Nephron (organoid): Measurements from ENCODE around the gene PRKG1.

Experiments
- H3K27ac Mint-ChIP-seq, 3 experiments: 2 replicates each; pipeline ENCODE4 v1.8.0; 2020; ENCODE audit warnings: mixed read lengths in 3 of 3, mild to moderate bottlenecking in 2 of 3, moderate library complexity in 1 of 3
- H3K27me3 Mint-ChIP-seq: 2 replicates; pipeline ENCODE4 v1.8.0; 2021; ENCODE audit warnings: low read depth, mild to moderate bottlenecking, moderate library complexity, mixed read lengths
- H3K36me3 Mint-ChIP-seq: 2 replicates; pipeline ENCODE4 v1.8.0; 2020; ENCODE audit warnings: low read depth, mixed read lengths
- H3K4me1 Mint-ChIP-seq: 2 replicates; pipeline ENCODE4 v1.8.0; 2020; ENCODE audit warnings: mixed read lengths
- H3K4me3 Mint-ChIP-seq, 3 experiments: 2 replicates each; pipeline ENCODE4 v1.8.0; 2020; ENCODE audit warnings: mild to moderate bottlenecking in 3 of 3, mixed read lengths in 3 of 3, moderate library complexity in 2 of 3
- H3K9me3 Mint-ChIP-seq: 2 replicates; pipeline ENCODE4 v1.8.0; 2020; ENCODE audit warnings: mixed read lengths
- CTCF ChIP-seq, 3 experiments: fragments of 200-600 bp; sonication (generic); IDR thresholded peaks; one replicate each; pipeline ENCODE4 v1.5.0; 2021; ENCODE audit warnings: antibody characterized with exemption in 3 of 3; ENCODE audit not compliant: unreplicated experiment in 3 of 3

PRKG1 gene

GRCh38 chr10:51663086-51663485, 588.8 kb downstream of the PRKG1 start:
- Mint-ChIP-seq H3K4me1 (peaks cover 34% of the 10 kb centered on the region), H3K4me3 (no peak overlapping the region), H3K36me3 (no peaks in the 10 kb centered on the region), H3K9me3 (no peaks in the 10 kb centered on the region), H3K27ac (no peak overlapping the region), H3K27me3 (no peaks in the 10 kb centered on the region)
- no peak for TF ChIP-seq CTCF (IDR thresholded peaks at IDR 0.05; ENCODE audit: unreplicated experiment in 3 of 3)

- Mint-ChIP-seq H3K4me3 (no peak overlapping the region), H3K9me3 (peaks cover 4% of the 10 kb centered on the region), H3K27me3 (no peaks in the 10 kb centered on the region), H3K36me3 (no peaks in the 10 kb centered on the region), H3K27ac (peak overlapping the region in 2 of 3 experiments; percentile 63 to 87), H3K4me1 (peaks cover 29% of the 10 kb centered on the region)
- TF ChIP-seq CTCF (IDR thresholded peaks at IDR 0.05; ENCODE audit: unreplicated experiment in 3 of 3): no peak
Observed at GRCh38 chr10:51666456-51666855, 592.2 kb downstream of the PRKG1 start.

GRCh38 chr10:51667678-51668335, 593.5 kb downstream of the PRKG1 start:
- H3K9me3 Mint-ChIP-seq: peaks cover 11% of the 10 kb centered on the region
- H3K36me3 Mint-ChIP-seq: peaks cover 7% of the 10 kb centered on the region
- no peaks in the 10 kb centered on the region for H3K27me3 Mint-ChIP-seq
- no peak for TF ChIP-seq CTCF (IDR thresholded peaks at IDR 0.05; ENCODE audit: unreplicated experiment in 3 of 3)
- peaks cover 29% of the 10 kb centered on the region for H3K4me1 Mint-ChIP-seq
- peak overlapping the region; percentile 32 to 80 (median 36) for H3K27ac Mint-ChIP-seq
- no peak overlapping the region for H3K4me3 Mint-ChIP-seq

- peaks cover 7% of the 10 kb centered on the region for H3K36me3 Mint-ChIP-seq
- H3K4me3 Mint-ChIP-seq: no peak overlapping the region
- H3K27ac Mint-ChIP-seq: peak overlapping the region in 2 of 3 experiments; percentile 36 to 80
- H3K9me3 Mint-ChIP-seq: peaks cover 11% of the 10 kb centered on the region
- no peak for TF ChIP-seq CTCF (IDR thresholded peaks at IDR 0.05; ENCODE audit: unreplicated experiment in 3 of 3)
- no peaks in the 10 kb centered on the region for H3K27me3 Mint-ChIP-seq
- peaks cover 29% of the 10 kb centered on the region for H3K4me1 Mint-ChIP-seq
Observed at GRCh38 chr10:51668336-51668689, 594.0 kb downstream of the PRKG1 start.

GRCh38 chr10:51669041-51669440, 594.8 kb downstream of the PRKG1 start:
- H3K36me3 Mint-ChIP-seq: peaks cover 7% of the 10 kb centered on the region
- H3K27me3 Mint-ChIP-seq: no peaks in the 10 kb centered on the region
- peaks cover 11% of the 10 kb centered on the region for H3K9me3 Mint-ChIP-seq
- H3K4me3 Mint-ChIP-seq: no peak overlapping the region
- peak overlapping the region in 1 of 3 experiments; percentile 38 for H3K27ac Mint-ChIP-seq
- peaks cover 29% of the 10 kb centered on the region for H3K4me1 Mint-ChIP-seq
- TF ChIP-seq CTCF (IDR thresholded peaks at IDR 0.05; ENCODE audit: unreplicated experiment in 3 of 3): no peak

- Mint-ChIP-seq H3K27me3 (no peaks in the 10 kb centered on the region), H3K36me3 (peaks cover 7% of the 10 kb centered on the region), H3K9me3 (peaks cover 11% of the 10 kb centered on the region), H3K27ac (no peak overlapping the region), H3K4me3 (no peak overlapping the region), H3K4me1 (peaks cover 17% of the 10 kb centered on the region)
- no peak for TF ChIP-seq CTCF (IDR thresholded peaks at IDR 0.05; ENCODE audit: unreplicated experiment in 3 of 3)
Observed at GRCh38 chr10:51672039-51672535, 597.8 kb downstream of the PRKG1 start.
